ENCODE measurements around the gene BPI.

The BPI gene

DNA sequence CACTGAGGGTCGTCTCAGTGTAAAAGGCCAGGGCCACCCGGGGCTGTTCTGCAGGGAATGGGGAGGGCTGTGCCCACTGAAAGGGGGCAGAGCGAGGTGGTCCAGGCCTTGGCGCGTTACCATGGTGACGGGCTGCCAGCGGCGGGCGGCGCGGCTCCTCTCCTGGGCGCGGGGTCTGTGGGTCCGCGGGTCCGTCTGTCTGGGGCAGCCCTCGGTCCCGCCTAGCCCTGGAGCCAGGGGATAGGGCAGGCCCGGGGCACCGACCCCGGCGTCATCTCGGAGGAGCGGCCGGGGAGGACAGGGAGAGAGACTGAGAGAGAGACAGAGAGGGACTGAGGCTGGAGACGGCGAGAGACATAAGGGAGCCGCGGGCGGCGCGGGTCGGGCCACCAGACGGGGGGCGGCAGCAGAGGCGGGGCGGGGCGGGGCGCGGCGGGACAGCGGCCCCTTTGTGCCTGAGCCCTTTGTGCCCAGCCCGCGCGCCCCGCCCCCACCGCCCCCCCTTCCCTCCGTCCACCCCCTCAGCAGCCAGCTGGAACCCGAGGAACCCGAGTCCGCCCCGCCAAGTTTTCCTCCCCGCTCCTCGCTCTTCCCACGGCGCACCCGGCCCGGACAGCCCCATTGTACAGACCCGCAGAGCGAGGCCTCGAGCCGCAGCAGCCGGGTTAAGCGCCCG lies 43.4 kb upstream of the BPI start, which contains the start of gene KIAA1755:
Gene KIAA1755 (minus strand): TSS at position 358 of the 676 bp plus-strand sequence. CDS start 235 bp downstream, at position 123.
- DNase-seq (ENCODE audit: low read depth), result no peak
- in situ Hi-C loops (cut with HindIII; ENCODE audit: low sequenced_read_pairs), result no loop called here
- peak within 1 kb of the TSS; percentile 51 for H3K4me3 ChIP-seq (ENCODE audit: low read depth, low read length)
- TF ChIP-seq, protein P1, sequence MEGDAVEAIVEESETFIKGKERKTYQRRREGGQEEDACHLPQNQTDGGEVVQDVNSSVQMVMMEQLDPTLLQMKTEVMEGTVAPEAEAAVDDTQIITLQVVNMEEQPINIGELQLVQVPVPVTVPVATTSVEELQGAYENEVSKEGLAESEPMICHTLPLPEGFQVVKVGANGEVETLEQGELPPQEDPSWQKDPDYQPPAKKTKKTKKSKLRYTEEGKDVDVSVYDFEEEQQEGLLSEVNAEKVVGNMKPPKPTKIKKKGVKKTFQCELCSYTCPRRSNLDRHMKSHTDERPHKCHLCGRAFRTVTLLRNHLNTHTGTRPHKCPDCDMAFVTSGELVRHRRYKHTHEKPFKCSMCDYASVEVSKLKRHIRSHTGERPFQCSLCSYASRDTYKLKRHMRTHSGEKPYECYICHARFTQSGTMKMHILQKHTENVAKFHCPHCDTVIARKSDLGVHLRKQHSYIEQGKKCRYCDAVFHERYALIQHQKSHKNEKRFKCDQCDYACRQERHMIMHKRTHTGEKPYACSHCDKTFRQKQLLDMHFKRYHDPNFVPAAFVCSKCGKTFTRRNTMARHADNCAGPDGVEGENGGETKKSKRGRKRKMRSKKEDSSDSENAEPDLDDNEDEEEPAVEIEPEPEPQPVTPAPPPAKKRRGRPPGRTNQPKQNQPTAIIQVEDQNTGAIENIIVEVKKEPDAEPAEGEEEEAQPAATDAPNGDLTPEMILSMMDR (IDR thresholded peaks at IDR 0.05; ENCODE audit: low read depth, low read length, missing control alignments), result no peak

DNA sequence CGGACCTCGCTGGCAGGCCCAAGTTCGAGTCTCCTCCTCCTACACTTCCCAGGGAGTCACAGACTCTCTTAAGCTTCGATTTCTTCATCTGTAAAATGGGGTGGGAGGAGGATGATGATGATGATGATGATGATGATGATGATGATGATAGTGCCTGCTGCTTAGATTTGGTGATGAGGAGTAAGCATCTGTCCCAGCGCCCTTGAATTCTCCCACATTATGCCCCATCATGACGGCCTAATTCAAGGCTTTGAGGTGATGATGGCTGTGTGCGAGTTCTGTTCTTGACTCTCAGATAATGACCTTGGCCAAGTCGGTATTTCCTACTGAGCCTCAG lies 42.9 kb upstream of the BPI start:
- peak overlapping the region; percentile 33 for H3K4me3 ChIP-seq (ENCODE audit: low read depth, low read length)
- no peak for DNase-seq (ENCODE audit: low read depth)
- in situ Hi-C loops (cut with HindIII; ENCODE audit: low sequenced_read_pairs), result no loop called here
- TF ChIP-seq, protein P1 (IDR thresholded peaks at IDR 0.05; ENCODE audit: low read depth, low read length, missing control alignments), result no peak

DNA sequence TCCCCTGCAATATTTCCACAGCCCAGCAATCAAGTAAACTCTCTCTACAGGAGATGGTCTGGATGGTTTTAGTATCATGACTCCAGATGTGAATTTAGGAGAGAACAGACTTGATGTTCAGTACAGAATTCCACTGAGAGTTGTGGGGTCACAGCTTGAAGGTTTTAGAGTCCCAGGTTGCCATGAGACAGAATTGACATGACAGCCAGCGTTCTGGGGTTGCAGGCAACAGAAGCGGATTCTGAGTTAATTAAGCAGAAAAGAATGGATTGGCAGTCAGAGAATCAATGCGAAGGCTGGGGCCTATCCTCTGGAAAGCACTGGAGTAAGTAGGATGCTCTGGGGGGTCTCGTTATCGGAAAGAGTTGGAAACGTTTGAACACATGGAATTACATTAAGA lies 41.0 kb upstream of the BPI start:
- TF ChIP-seq, protein P1 (IDR thresholded peaks at IDR 0.05; ENCODE audit: low read depth, low read length, missing control alignments), result no peak
- in situ Hi-C loops (cut with HindIII; ENCODE audit: low sequenced_read_pairs), result no loop called here
- no peak for DNase-seq (ENCODE audit: low read depth)
- no peak overlapping the region for H3K4me3 ChIP-seq (ENCODE audit: low read depth, low read length)

DNA sequence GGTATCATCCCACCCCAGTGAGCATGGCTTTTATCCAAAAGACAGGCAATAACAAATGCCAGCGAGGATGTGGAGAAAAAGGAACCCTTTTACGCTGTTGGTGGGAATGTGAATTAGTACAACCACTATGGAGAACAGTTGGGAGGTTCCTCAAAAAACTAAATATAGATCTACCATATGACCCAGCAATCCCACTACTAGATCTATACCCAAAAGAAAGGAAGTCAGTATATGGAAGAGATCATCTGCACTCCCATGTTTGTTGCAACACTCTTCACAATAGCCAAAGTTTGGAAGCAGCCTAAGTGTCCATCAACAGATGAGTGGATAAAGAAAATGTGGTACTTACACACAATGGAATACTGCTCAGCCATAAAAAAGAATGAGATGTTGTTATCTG lies 37.5 kb upstream of the BPI start:
- DNase-seq (ENCODE audit: low read depth), result no peak
- in situ Hi-C loops (cut with HindIII; ENCODE audit: low sequenced_read_pairs), result no loop called here
- TF ChIP-seq, protein P1 (IDR thresholded peaks at IDR 0.05; ENCODE audit: low read depth, low read length, missing control alignments), result no peak
- H3K4me3 ChIP-seq (ENCODE audit: low read depth, low read length), result no peak overlapping the region

DNA sequence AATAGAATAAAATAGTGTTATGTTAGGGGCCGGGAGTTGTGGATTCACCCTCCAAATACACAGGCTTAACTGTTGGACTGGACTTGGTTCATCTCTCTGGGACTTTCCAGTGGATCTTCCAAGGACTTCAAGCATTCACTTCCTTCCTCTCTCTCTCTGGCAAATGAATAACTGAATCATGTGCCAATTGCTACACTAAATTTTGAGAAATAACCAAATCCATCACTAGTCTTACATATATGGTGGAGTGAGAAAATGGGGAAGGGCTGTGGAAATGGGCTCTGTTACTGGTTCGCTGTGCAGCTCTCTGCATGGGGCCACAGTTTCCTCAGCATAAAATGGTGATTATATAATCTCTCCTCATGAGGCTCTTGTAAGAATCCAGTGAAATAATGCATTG lies 36.7 kb upstream of the BPI start:
- in situ Hi-C loops (cut with HindIII; ENCODE audit: low sequenced_read_pairs), result no loop called here
- TF ChIP-seq, protein P1 (IDR thresholded peaks at IDR 0.05; ENCODE audit: low read depth, low read length, missing control alignments), result no peak
- no peak for DNase-seq (ENCODE audit: low read depth)
- no peak overlapping the region for H3K4me3 ChIP-seq (ENCODE audit: low read depth, low read length)

DNA sequence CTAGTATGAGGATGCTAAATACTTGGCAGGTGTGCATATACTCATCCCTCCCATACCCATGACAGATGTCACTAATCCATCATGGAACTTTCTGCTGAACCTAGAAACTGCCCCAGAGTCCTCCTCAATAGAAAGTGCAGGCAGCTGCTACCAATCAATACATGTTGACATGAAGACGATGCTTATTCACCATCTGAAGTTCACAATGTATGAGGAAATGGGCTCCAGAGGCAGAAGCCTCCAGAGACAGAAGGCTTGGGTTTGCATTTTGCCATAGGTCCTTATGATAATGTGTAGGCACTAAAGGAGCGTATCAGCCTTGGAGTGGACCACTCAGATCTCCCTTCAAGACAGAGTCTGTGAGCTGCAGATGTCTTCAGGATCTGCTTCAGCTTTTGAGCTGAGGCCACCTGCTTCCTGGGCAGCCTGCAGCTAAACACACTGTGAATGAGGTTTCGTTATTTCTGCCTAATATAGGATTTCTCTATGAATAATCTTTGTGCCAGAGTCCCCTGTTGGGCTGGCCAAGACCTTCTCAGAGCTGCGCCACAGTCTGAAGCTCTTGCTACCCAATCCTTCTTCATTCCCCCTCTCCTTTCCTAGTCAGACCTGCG lies 35.9 kb upstream of the BPI start:
- H3K4me3 ChIP-seq (ENCODE audit: low read depth, low read length), result no peak overlapping the region
- DNase-seq (ENCODE audit: low read depth), result no peak
- in situ Hi-C loops (cut with HindIII; ENCODE audit: low sequenced_read_pairs), result no loop called here
- TF ChIP-seq, protein P1 (IDR thresholded peaks at IDR 0.05; ENCODE audit: low read depth, low read length, missing control alignments), result no peak
